ENCODE measurements around the gene LPCAT3.

Gene LPCAT3

GRCh38 chr12:7001921-7002591, 16.2 kb downstream of the LPCAT3 start:
- no peak for FAIRE-seq
- no peak for DNase-seq (ENCODE audit: low spot score)

DNA sequence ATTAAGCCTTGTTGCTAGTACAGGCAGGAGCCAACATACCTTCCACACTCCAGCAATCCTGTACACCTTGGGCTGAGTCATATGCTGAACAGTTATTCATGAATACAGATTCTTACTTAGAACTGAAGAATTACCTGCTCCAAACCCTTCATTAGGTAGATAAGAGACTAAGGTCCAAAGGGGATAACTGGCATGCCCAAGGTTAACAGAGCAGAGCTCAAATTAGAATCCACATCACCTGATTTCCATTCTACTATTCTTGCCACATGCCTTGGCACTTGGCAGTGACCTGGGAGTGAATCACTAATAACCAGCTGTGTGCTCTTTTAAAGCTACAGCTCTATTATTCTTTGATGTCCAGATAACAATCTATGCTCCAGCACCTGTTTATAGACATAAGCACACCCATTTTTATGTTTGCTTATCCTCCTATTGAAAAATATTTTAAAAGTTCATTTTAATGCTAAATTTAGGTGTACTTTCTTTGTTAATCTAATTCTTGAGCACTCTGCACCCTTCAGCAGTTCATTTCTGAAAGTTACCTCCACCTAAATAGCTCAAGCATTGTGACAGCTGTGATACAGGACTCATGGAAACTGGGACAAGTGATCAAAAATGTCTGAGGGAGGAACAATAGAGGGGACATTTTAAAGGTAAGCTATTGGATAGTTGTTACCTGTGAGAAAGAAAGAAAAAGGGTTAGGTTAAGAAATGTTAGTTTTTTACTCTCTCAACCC, 19.4 kb downstream of the LPCAT3 start:
- DNase-seq (ENCODE audit: low spot score): no peak
- FAIRE-seq: no peak

DNA sequence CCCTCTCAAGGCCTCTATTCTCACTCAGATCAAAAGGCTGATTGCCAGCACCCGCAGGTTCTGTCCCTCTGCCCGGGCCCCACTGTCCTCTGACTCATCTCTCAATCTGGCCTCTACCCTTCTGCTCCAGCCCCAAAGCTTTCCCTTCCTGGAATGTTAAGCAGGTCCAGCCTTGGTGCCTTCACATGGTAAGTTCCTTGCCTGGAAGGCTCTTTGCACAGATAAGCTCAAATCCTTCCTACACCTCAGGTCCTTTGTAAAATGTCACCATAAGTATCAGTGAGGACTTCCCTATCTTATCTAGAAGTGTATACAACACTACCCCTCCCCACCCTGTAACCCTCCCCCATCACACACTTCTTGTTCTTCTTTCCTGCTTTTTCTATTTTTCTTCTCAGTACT, 22.2 kb downstream of the LPCAT3 start:
- no peak for FAIRE-seq
- DNase-seq (ENCODE audit: low spot score): peak; percentile 48

GRCh38 chr12:6987956-6988553, 30.2 kb downstream of the LPCAT3 start:
- DNase-seq (ENCODE audit: low spot score) (no peak), FAIRE-seq (no peak)

DNA sequence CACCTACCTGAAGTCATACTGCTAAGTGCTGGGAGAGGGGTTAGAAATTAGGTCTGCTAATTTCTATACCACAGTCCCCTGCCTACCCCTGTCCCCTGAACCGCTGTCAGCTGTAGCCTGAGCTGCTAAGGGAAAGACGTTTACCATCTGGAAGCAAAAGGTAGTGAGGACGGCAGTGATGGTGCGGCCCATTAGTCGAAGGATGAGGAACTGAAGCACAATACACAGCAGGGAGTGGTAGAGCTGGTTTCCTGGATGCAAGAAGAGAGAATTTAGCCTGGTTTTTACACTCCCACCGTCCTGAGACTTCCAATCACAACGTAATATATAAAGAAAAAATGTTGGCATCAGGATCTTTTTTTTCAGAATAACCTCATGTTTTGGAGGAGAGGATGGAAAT, 35.7 kb downstream of the LPCAT3 start:
- DNase-seq (ENCODE audit: low spot score) (no peak), FAIRE-seq (no peak)

- no peak for FAIRE-seq
- no peak for DNase-seq (ENCODE audit: low spot score)
Observed at GRCh38 chr12:6981152-6982052, 36.9 kb downstream of the LPCAT3 start.

- DNase-seq (ENCODE audit: low spot score) (no peak), FAIRE-seq (no peak)
Observed at GRCh38 chr12:6980740-6981139, 37.5 kb downstream of the LPCAT3 start.

DNA sequence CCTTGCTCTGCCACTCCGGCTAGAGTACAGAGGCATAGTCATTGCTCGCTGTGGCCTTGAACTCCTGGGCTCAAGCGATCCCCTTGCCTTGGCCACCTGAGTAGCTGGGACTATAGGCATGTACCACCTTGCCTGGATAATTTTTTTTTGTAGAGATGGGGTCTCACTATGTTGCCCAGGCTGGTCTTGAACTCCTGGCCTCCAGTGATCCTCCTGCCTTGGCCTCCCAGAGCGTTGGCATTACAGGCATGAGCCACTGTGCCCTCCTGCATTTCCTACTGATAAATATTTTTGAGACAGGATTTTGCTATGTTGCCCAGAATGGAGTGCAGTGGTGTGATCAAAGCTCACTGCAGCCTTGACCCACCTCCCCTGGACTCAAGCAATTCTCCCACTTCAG, 38.2 kb downstream of the LPCAT3 start:
- FAIRE-seq (no peak), DNase-seq (ENCODE audit: low spot score) (no peak)

- DNase-seq (ENCODE audit: low spot score) (no peak), FAIRE-seq (no peak)
Observed at GRCh38 chr12:6979453-6979852, 38.8 kb downstream of the LPCAT3 start.

DNA sequence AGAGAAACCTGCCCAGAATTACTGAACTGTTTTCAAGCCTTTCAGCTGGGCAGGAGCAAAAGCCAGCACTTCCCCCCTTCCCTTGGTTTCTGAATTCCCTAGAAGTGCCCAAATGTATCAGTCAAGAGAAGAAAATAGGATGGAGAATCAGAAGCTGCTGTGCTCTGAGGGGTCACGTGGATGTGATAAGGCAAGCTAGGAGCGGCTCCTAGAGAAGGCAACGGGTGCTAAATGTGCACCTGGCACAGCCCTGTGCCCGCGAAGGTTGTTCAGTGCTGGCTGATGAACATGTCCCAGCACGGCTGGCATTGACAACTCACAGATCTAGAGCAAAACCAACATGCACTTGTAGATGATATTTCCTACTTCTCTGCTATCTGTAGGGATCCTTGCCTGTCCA, 39.3 kb downstream of the LPCAT3 start:
- DNase-seq (ENCODE audit: low spot score): no peak
- no peak for FAIRE-seq

GRCh38 chr12:6978611-6979011, 39.7 kb downstream of the LPCAT3 start:
- no peak for FAIRE-seq
- no peak for DNase-seq (ENCODE audit: low spot score)

GRCh38 chr12:6978188-6978587, 40.1 kb downstream of the LPCAT3 start:
- FAIRE-seq (no peak), DNase-seq (ENCODE audit: low spot score) (no peak)

- FAIRE-seq (no peak), DNase-seq (ENCODE audit: low spot score) (no peak)
Observed at GRCh38 chr12:6977653-6978052, 40.6 kb downstream of the LPCAT3 start.

- FAIRE-seq: no peak
- DNase-seq (ENCODE audit: low spot score): no peak
Observed at GRCh38 chr12:6975297-6976032, 42.8 kb downstream of the LPCAT3 start.

- FAIRE-seq (no peak), DNase-seq (ENCODE audit: low spot score) (no peak)
Observed at GRCh38 chr12:6974180-6974579, 44.1 kb downstream of the LPCAT3 start.

DNA sequence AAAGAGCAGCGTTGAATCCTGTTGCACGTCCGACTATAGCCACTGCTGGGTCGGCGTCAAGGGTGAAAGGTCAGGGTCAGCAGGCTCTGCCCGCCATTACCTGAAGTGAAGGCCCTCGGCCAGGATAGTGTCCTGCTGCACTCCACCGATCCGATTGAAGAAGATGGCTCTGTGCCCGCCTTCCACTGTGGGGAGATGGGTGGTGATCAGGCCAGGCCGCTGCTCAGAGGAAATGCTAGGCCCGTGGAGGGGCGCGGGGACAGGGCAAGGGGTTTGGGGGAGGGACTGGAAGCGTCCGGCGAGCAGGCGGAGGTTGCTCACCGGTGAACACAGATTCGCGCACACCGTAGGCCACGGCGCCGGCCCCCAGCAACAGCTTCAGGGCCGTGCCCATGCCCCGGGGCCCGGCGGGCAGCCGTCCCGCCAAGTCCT, 48.2 kb downstream of the LPCAT3 start:
- FAIRE-seq (no peak), DNase-seq (ENCODE audit: low spot score) (no peak)

GRCh38 chr12:6968426-6968825, 49.9 kb downstream of the LPCAT3 start:
- DNase-seq (ENCODE audit: low spot score) (no peak), FAIRE-seq (no peak)

DNA sequence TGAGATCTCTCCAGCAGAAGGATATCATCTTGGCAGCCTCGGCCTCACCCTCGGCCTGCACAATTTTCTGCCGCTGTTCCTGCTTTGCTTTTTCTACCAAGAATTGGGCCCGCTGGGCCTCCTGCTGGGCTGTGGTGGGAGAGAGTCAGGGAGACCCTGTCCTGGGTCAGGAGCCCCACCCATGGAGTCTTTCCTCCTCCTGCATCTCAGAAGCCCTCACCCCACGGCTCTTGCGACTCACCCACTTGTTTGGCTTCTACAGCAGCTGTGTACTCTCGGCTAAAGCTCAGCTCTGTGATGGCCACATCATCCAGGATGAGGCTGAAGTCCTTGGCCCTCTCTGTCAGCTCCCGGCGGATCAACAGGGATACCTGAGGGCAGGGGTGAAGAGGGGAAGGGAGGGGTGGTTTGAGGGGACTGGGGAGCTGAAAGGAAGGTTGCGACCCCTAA, 50.6 kb downstream of the LPCAT3 start:
- DNase-seq (ENCODE audit: low spot score) (no peak), FAIRE-seq (no peak)

- DNase-seq (ENCODE audit: low spot score) (no peak), FAIRE-seq (no peak)
Observed at GRCh38 chr12:6966351-6966750, 51.9 kb downstream of the LPCAT3 start.

- FAIRE-seq (no peak), DNase-seq (ENCODE audit: low spot score) (no peak)
Observed at GRCh38 chr12:6965714-6966113, 52.6 kb downstream of the LPCAT3 start.

Data from urothelium cell line (cell line).